GM18867 (cell line): ENCODE results near the gene TMEM232.

ENCODE experiments used
- ATAC-seq: cut with Tn5 transposase; IDR thresholded peaks from one replicate; pipeline ENCODE4 v1.9.1; 2021; ENCODE audit warnings: mild to moderate bottlenecking, moderate library complexity; ENCODE audit not compliant: unreplicated experiment

Gene TMEM232

DNA sequence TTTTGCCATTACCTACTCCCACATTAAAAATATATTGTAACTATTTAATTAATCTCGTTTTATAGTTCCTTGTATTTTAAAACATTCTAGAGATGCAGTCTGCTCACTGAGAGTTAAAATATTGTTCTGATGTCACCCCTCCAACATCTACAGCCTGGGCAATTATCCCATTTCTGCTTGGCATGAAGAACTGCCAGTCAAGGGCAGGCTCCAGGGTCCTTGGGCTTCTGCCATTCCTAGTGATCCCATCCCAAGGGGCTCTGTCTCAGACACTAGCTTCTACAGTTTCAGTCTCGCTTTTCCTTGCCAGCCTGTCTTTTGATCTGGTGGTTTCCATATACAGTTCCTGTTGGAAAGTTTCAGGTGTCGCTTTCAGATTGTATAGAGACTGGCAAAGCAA, 287.2 kb downstream of the TMEM232 start:
- ATAC-seq, result no peak

DNA sequence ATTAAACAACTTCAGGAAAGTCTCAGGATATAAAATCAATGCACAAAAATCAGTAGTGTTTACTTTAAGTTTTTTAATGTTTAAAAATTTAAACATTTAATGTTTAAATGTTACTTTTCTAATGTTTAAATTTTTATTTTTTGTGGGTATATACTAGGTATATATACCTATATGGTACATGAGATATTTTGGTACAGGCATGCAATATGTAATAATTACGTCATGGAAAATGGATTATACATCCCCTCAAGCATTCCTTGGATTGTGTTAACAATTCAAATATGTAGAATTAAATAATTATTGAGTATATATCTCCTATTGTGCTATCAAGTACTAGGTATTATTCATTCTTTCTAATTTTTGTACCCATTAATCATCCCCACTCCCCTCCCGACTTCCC, 291.3 kb downstream of the TMEM232 start:
- ATAC-seq, result no peak

DNA sequence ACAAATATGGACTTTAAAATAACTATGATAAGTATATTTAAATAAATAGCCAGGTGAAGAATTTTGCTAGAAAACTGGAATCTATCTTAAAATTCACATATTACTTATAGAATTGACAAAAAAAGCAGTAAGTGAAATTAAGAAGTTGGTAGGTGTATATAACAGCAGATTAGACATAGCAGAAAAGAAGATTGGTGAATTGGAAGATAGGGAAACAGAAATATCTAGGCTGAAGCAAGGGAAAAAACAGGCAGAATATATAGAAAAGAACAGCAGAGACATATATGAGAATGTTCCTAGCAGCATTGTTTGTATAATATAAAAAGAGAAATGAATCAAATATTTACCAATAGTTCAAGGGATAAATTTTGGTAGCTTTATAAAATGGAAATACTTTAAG, 294.9 kb downstream of the TMEM232 start:
- no peak for ATAC-seq

DNA sequence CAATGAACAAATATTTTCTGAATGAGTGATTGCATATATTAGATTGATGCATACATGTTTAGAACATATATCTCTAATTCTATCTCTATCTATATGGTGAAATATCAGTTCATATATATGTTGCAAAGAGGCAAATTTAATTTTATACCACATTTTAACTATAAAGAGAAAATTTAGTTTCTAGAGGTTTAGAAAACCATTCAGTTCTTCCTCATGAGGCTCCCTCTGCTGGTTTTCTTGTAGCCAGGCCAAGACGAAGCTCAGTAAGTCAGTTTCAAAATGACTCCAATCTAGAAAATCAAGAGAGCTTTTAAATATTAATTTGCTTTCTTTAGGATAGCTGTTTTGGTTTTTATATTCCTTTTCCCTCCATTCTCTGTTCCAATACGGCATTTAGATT, 312.1 kb downstream of the TMEM232 start:
- ATAC-seq, result no peak

DNA sequence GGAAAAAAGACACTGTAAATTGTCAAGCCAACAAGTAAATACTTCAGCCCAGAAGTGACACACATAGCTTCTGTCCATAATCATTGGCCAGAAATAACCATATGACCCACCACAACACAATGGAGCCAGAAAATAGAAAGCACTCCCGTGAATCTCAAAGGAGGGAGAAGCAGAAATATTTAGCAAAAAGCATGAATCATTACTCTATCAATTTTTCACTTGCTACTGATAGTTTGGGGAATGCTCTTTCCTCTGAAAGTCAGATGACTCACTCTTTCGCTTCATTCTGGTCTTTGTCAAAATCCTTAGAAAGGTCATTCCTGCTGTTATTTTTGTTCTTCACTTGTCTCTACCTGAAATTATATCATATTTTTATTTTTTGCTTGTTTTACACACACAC, 312.6 kb downstream of the TMEM232 start:
- no peak for ATAC-seq

DNA sequence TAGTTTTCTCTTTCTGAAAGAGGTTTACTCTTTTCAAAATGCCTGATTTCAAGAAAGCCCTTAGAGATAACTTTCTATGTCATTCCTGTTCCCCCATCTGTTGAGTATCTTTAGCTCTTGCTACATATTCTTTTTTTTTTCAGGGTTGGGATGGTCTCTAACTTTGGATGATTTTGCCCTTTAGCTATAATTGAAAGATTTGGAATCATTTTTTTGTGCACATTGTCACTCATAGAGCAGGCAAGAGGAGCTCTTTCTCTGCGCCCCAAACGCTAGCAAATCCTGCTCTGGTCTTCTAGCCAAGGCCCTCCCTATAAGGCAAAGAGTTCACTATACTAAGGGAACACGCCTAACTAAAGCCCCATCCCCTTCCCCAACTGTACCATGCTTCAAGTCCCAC, 316.9 kb downstream of the TMEM232 start:
- ATAC-seq, result no peak

DNA sequence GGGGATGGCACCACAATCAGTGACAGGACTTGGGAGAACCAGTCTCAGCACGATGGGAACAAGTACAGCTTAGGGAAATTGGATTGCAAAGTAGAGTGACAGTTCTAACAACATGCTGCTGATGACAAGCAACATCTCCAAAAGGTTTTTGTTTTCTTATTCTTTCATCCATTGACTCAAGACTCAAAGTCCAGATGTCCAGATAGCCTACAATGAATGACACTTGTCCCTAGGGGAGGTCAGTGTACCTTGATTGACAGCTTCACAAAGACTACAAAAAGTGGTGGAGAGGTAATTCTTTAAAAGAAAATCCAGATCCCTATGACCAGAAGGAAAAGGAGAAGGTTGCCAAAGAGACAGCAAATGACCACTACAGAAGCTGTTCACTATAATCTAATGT, 323.9 kb downstream of the TMEM232 start:
- ATAC-seq, result no peak

DNA sequence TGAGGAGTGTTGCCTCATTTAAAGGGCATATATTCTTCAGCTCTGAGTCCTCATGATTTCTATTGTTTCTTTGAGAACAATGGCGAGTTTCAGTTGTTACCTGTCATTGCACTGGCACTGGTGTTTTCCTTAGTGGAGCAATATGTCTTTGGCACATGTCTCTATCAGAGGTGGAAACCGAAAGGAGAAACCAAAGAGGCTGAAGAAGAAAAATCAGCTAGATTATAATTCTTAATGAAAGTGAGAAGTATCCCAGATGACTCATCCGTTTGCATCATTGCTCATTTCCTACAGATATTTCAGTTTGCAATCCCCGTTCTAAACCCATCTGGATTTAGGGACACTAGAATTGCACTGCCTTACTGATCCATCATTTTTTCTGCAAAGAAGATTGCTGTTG, 324.6 kb downstream of the TMEM232 start:
- ATAC-seq, result no peak

DNA sequence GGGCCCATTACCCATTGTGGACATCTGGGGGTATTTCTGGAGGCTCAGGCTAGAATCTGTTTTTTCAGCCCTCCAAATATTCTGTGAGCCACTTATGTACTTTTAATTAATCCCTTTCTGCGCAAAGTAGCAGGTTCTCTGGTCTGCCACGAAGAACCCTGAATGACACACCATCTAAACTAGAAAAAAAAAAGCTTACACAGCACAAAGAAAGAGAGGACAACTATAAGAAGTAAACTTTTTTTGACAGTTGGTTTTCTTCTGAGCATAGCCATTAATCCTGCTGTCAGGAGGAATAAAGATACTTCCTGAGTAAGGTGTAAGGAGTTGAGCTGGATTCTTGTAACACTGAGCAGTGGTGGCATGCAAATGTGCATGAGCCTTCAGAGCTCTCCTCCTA, 327.5 kb downstream of the TMEM232 start:
- no peak for ATAC-seq

DNA sequence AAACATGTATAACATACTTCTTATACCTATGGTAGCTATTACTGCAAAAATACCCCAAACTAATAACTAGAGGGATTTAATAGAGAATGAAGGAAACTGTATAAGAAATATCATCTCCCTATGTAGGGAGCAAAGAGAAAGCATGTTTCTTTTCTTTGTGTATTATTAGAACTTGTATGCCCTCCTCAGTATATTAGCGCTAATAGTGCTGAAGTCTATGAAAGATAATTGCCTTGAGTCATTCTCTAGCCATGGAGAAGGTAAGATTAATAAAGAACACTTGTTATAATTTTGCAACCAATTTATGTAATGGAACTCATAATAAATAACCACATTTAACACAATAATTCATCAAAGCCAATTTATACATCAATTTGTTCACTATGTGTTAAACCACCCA, 329.2 kb downstream of the TMEM232 start:
- ATAC-seq, result no peak

DNA sequence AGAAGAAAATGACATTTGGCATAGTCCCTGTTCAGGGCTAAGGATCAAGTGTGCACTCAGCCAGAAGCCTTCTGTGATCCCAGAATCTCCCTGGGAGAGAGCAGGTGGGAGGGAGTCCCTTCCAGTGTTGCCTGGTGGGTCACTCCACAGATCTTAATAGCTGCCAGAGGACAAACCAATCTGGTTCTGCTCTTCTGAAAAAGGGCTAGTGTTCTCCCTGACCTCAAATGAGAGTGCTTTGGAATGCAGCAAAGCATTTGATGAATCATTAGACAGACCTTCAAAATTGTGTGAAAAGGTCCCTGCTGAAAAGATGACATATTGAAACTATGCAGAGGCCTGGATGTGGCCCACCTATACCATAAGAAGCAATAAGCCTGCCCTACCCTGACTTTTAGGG, 339.7 kb downstream of the TMEM232 start:
- ATAC-seq, result no peak

DNA sequence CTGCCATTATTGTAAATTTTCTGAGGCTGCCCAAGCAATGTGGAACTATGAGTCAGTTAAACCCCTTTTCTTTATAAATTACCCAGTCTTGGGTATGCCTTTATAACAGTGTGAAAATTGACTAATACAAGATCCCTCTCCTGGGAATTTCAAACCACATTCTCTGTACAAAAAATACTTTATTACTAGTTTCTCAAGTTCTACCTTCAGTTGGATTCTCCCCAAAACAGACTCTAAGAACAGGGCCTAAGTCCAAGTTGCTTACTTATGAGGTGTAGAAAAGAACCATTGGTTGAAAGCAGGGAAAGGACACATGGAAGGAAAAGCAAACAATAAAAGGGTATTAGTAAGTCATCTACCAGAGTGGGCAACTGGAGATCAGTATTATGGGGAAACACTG, 343.2 kb downstream of the TMEM232 start:
- no peak for ATAC-seq

DNA sequence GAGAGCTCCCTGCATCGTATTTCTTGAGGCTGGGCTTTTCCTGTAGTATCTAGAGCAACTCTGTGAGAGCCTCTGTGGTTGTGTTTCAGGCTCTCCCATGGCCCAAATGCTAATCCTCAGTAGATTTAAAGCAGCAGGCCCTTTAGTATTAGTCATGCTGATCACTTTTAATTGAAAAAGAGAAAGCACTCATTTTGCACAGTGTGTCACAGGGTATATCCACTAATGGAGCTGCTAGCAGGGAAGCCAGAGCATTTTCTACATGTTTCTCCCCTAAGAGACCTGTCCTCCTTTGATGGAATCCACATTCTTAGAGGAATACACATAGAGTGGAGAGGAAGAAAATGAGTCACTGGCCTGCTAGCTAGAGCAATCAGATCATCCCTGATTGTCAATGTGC, 348.5 kb downstream of the TMEM232 start:
- ATAC-seq, result no peak

DNA sequence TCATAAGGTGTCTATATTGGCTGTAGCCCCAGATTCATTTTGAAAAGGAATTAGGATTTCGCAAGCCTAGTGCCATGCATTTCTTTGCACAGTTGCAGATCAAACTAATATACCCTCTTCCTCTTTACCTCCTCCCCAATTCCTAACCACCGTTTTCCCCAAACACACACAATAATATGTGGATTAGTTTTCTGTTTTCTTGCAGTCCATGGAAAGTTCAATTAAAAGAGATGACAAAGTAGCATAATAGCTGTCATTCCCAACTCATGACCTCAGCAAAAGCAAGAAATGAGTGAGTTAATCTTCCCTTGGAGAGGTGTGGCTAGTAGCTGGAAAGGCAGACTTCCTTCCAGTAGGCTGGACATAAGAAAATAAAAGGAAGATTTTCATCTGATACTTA, 349.1 kb downstream of the TMEM232 start:
- no peak for ATAC-seq

DNA sequence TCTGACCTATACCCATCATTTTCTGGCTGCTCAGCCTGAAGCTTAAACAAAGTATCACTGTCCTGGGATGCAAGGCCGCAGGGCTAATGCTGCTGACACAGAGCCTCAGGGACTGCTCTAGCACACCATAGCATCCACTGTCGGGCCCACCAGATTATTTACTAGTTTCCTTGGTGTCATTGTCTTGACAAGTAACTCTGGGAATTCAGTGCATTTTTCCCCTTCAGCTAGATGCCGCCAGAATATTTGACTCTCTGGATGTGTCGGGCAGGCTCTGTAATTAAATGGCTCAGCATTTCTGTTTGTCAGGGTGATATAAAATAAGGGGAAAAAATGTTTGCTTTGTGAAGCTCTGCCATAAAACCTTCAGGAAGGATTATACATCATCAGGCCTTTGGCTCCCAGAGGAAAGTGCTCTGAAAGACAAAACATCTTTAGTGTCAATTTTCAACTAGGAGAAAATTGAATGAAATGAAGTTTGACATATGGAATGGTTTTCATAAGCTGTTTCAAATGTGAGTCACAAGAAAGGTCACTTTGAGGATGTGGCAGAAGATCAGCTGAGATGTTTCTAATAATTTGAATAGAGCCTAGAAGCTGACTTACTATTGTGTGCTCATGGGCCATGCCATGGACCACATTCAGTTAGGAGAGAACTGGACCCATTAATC, 350.1 kb downstream of the TMEM232 start:
- ATAC-seq, result no peak

DNA sequence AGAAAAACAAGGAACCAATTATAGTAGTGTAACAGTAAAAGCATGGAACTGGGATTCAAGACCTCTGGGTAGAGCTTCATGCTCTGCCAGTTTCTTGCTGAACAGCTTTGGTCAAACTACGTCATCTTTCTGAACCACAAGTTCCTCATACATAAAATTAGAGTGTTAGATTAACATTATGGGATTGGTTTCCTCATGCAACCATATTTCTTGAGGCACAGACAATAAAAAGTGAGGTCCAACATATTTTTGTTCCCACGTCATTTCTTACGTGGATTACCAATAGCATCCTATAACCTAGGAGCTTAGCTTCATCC, 354.8 kb downstream of the TMEM232 start:
- peak; percentile 90 for ATAC-seq

DNA sequence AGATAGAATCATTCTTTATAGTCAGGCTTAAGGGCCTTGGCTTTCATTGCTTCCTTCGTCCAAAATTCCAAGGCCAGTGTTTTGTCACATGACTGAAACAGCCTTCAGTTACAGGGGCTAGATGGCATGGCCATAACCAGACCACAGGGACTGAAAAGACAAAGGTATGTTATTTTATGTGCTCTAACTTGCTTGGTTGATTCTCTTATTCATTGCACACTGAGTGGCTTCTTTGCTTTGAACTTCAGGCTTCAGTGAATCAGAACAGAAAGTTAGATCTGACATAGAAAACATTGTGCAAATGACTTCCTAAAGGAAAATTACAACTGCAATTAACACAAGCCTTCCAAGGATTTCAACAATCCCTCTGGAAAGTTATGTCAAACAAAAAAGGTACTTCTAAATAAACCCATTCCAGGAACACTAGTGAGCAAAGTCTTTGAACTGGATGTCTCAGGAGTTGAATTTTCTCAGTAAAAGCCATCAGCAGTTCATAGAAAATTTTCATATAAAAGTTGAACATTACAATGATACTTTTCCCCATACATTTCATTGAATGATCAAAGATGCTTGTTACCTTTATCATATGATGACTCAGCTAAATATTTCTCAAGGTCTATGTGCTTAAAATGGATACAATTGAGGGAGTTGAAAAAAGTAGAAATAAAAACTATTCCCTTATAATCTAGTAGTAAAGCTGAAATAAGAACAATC, 355.3 kb downstream of the TMEM232 start:
- peak; percentile 37 for ATAC-seq
